LNCAP (cell line): ENCODE measurements around the gene OTOP3.

Experiments
- TF ChIP-seq, protein P1 (sequence below): fragments of 450-650 bp; IDR thresholded peaks from 2 replicates; pipeline ENCODE4 v1.5.1; 2017; ENCODE audit warnings: mild to moderate bottlenecking

Gene OTOP3

DNA sequence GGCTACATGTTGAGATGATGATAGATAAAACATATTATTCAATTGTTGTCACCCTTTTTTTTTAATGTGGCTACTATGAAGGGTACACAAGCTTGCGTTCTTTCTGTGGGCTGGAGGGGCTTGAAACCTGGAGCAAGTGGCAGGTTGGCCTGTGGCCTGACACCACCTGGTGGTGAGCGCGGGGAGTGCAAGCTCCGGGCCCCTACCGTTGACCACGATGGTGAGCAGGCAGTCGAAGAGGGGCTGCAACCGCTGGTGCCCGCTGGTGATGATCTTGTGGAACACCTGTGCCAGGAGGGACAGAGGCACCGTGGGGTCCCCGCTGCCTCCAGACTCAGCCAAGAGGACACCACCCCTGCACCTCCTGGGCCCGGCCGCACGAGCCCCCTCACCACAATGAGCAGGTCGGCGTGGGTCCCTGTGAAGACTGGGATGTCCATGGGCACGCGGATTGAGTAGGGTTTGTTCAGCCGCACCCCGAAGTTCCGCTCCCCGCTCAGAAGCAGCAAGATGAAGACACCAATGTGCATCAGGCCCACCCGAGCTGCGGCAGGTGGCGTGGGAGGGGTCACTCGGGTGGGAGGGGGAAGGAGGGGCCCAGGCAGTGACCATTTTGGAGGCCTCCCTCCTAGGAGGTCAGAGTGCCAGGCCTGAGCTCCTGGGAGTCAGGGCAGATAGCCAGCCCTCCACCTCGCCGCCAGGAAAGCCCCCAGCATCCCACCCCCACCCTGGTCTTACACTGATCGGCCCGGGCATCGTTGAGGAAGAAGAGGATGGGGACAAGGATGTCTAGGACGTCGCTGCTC is 22.4 kb downstream of the OTOP3 start:
- TF ChIP-seq, protein P1, sequence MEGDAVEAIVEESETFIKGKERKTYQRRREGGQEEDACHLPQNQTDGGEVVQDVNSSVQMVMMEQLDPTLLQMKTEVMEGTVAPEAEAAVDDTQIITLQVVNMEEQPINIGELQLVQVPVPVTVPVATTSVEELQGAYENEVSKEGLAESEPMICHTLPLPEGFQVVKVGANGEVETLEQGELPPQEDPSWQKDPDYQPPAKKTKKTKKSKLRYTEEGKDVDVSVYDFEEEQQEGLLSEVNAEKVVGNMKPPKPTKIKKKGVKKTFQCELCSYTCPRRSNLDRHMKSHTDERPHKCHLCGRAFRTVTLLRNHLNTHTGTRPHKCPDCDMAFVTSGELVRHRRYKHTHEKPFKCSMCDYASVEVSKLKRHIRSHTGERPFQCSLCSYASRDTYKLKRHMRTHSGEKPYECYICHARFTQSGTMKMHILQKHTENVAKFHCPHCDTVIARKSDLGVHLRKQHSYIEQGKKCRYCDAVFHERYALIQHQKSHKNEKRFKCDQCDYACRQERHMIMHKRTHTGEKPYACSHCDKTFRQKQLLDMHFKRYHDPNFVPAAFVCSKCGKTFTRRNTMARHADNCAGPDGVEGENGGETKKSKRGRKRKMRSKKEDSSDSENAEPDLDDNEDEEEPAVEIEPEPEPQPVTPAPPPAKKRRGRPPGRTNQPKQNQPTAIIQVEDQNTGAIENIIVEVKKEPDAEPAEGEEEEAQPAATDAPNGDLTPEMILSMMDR: peak; percentile 96

DNA sequence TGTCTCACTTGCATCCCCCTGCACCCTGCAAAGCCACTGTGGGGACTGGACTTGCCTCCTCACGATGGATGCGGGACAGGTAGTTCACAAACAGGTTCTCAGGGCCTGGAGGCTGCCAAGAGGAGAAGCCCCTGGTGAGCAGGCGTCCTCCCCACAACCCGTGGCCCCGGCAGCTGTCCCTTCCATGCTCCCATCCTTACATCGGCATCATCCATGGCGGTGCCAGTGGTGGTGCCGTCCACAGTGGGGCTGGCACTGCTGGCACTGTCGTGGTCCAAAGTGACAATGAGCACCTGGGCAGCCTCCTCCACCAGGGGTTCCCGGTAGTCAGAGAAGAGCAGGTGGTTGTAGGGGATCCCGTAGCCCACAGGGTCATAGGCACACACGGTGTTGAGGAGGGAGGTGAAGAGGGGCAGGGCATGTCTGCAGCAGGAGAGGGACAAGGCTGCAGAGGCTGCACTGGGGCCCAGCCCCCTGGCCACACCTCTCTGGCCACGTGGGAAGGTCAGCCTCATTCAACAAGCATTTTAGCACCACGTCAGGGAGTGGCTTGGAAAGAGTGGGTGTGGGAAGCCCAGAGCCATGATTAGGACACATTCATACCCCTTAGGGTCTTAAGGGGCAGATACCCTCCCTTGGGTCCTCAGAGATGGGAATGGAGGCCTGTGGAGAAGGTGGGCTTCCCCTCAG is 24.3 kb downstream of the OTOP3 start:
- TF ChIP-seq, protein P1: no peak

DNA sequence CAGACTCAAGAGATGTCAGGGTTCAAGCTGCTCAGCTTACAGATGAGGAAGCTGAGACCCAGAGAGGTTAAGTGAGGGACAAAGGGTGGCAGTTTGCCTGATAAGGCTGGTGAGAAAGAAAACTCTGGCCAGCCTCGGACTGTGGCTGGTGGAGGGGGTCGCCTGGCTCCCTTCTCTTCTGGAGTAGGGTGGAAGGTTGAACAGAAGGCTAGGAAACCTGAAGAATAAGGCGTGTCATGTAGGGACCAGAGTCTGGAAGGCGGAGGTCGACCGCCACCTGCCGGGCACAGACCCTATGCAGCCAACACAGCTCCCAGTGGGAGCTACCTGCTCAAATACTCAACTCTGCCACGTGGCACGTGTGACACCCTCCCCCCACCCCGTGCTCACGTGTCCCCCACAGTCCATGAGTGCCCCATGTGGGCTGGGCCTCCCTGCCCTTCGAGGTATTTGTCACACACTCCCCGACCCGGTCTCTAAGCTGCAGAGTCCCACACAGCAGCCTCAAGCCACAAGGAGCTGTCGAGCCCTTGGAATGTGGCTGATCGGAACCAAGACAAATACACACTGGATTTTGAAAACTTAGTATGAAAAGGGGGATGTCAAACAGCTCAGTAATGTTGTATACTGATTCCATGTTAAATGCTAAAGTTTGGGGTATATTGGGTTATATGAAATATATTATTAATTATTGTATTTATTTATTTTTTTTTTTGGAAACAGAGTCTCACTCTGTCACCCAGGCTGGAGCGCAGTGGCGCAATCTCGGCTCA is 25.1 kb downstream of the OTOP3 start:
- TF ChIP-seq, protein P1: peak; percentile 30; the same call in 1 of the 2 replicates

DNA sequence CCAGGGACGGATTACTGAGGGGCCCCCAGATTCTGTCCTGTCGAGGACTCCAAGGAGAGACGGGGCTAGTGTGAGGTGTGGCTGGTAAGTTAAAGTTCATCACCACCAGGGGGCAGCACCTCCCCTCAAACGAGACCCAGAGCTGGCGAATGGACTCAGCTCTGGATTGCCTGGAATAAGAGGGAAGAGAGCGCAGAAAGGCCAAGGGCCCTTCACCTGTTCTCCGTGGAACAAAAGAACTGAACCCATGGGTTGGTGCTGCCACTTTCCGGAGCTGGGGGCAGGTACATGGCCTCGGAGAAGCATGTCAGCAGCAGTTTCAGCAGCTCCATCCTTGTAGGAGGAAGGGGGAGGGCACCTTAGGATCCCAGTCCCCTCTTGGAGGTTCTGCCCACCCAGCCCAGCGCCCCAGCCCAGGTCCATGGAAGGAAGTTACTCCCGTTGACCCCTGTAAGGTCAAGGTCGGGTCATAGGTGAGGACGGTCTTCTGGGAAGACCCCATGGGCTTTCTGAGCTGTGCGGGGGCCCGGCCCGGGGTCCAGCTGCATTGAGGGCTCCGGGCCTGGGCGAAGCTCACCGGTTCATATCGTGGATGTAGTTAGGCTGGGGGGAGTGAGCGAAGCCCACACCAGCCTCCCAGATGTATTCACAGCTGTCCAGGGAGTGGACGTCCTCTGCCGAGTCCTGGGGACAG is 26.1 kb downstream of the OTOP3 start:
- TF ChIP-seq, protein P1: peak; percentile 75

DNA sequence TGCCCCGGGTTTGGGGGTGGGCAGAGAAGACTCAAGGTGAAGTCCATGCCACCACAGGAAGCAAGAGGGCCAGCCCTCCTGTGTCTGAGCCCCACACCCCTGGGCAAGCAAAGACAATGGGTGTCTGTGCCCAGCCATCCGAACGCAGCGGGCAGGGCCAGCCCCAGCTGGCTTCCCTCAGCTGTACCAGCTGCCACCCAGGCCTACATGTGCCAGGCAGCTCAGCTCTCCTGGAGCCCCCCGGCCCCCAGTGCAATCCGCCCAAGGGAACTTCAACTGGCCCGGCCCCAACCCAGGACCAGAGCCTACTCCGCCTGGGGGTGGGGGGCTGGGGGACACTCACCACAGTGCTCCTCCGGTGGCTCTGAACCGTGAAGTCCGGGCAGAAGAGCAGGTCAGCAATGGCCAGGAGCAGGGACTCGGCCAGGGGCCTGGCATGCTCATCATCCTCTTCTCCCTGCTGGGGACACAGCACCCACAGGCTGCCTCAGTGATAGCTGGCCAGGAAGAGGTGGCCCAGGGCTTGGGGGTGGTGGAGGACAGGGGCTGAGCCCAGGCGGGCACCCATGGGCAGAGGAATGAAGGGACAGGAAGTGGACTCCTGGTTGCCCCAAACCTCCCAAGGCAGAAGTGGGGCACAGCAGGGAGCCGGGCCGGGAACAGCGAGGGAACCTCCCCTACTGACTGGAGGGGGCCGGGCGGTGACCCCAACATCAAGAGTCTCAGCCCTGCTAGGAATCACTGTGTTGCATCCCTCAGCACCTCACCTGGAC is 27.1 kb downstream of the OTOP3 start:
- TF ChIP-seq, protein P1: no peak

DNA sequence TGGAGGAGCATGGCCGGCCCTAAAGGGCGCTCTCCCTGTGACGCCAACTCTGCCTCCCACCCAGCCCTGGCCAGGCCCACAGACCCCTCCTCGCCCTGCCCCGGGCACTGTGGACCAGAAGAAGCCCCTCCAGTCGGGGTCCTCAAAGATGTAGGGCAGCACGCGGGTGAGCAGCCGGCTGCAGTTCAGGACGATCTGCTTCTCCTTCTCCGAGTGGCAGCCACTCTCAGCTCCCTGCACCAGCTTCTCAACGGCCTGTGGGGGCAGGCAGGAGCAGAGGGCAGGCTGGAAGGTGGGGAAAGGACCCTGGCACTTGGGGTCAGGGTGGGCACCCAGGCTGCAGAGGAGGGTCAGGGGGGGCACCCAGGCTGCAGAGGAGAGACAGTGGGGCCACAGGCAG is 28.0 kb downstream of the OTOP3 start:
- TF ChIP-seq, protein P1: no peak
